Gastrocnemius medialis (tissue), 4 donors: ENCODE data around the gene TMIGD3.

ENCODE experiments used
- CTCF ChIP-seq, 5 experiments: fragments of 450-650 bp in 3 of 5; fragments of 200-600 bp in 2 of 5; sonication (generic) in 2 of 5; IDR thresholded peaks in 4 of 5; conservative IDR thresholded peaks in 1 of 5; 1 replicate in 4 of 5; 2 replicates in 1 of 5; pipeline ENCODE4 v1.5.1; 2016 to 2019; ENCODE audit warnings: antibody characterized with exemption in 5 of 5, mild to moderate bottlenecking in 3 of 5, moderate library complexity in 3 of 5
- POLR2A ChIP-seq, 2 donors: fragments of 450-650 bp; IDR thresholded peaks; one replicate each; pipeline ENCODE4 v1.6.1; 2017; ENCODE audit warnings: antibody characterized with exemption in 2 of 2, mild to moderate bottlenecking in 2 of 2, moderate library complexity in 2 of 2

GRCh38 chr1:111469539-111469938 lies 33.9 kb downstream of the TMIGD3 start:
- TF ChIP-seq POLR2A (IDR thresholded peaks at IDR 0.05) (no peak), CTCF (IDR thresholded peaks at IDR 0.05 in 4 of 5, conservative IDR thresholded peaks at IDR 0.05 in 1 of 5) (no peak)
